Omental fat pad (tissue), 4 donors: ENCODE data around the gene ZNF277. TPM values are rescaled to one million over a fixed set of nuclear protein-coding genes. Genes with fewer than 3 reads are reported as not detected.
A peak's percentile ranks its signal among the peaks of the same experiment; 100 is the strongest.
"Not testable (repeated sequence)": the region's sequence is repeated elsewhere in the genome, so short reads cannot be mapped to it uniquely, and the experiment has no call there.

Experiments
- ATAC-seq: fragments of 150-250 bp; one replicate; pipeline ENCODE4 v1.9.1; 2016; ENCODE audit warnings: mild to moderate bottlenecking, moderate library complexity; ENCODE audit not compliant: low FRiP score
- DNase-seq: peaks from one replicate; pipeline ENCODE4 v3.0.0-alpha.2; 2019; ENCODE audit warnings: low spot score
- total RNA-seq, 4 donors: library from RNA; depleted of rRNA; stranded (reverse); fragments of >200 nt; gene quantifications; one replicate each; pipeline ENCODE4 v1.1.0, GENCODE V29; 2016
- TF ChIP-seq, protein P1 (sequence below), 3 donors: fragments of 450-650 bp; IDR thresholded peaks; one replicate each; pipeline ENCODE4 v1.5.1; 2016 to 2017; ENCODE audit warnings: antibody characterized with exemption in 3 of 3, mild to moderate bottlenecking in 3 of 3, moderate library complexity in 2 of 3

Gene ZNF277
- total RNA-seq, 4 donors from 2014 or later: 15.9 to 24.9 (median 19.3) TPM

DNA sequence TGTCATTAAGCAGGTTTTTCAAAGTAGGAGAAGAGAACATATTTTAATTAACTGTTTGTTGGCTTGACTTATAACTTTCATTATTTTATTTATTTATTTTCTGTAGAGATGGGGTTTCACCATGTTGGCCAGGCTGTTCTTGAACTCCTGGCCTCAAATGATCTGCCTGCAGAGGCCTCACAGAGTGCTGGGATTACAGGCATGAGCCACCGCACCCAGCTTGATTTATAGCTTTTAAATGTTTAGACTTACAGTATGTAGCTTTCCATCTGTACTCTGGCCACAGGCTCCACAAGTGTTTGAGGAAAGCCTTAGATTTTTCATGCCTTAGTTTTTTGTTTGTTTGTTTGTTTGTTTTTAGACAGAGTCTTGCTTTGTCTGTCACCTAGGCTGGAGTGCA lies 171.1 kb downstream of the ZNF277 start:
- DNase-seq: no peak
- no peak for ATAC-seq
- TF ChIP-seq, protein P1, sequence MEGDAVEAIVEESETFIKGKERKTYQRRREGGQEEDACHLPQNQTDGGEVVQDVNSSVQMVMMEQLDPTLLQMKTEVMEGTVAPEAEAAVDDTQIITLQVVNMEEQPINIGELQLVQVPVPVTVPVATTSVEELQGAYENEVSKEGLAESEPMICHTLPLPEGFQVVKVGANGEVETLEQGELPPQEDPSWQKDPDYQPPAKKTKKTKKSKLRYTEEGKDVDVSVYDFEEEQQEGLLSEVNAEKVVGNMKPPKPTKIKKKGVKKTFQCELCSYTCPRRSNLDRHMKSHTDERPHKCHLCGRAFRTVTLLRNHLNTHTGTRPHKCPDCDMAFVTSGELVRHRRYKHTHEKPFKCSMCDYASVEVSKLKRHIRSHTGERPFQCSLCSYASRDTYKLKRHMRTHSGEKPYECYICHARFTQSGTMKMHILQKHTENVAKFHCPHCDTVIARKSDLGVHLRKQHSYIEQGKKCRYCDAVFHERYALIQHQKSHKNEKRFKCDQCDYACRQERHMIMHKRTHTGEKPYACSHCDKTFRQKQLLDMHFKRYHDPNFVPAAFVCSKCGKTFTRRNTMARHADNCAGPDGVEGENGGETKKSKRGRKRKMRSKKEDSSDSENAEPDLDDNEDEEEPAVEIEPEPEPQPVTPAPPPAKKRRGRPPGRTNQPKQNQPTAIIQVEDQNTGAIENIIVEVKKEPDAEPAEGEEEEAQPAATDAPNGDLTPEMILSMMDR (IDR thresholded peaks at IDR 0.05): no peak

DNA sequence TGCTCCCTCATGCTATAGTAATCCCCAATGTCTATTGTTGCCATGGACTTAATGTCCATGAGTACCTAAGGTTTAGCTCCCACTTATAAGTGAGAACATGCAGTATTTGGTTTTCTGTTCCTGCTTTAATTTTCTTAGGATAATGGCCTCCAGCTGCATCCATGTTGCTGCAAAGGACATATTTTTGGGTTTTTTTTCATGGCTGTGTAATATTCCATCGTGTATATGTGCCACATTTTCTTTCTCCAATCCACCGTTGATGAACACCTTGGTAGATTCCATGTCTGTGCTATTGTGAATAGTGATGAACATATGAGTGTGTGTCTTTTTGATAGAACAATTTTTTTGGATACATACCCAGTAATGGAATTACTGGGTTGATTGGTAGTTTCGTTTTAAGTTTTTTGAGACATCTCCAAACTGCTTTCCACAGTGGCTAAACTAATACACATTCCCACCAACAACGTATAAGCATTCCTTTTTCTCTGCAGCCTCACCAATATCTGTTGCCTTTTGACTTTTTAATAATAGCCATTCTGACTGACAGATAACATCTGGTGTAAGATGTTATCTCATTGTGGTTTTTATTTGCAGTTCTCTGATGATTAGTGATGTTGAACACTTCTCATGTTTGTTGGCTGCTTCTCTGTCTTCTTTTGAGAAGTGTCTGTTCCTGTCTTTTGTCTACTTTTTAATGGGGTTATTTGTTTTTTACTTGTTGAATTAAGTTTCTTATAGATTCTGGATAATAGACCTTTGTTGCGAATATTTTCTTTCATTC lies 175.0 kb downstream of the ZNF277 start:
- ATAC-seq (no peak), DNase-seq (no peak)
- TF ChIP-seq, protein P1 (IDR thresholded peaks at IDR 0.05): no peak

DNA sequence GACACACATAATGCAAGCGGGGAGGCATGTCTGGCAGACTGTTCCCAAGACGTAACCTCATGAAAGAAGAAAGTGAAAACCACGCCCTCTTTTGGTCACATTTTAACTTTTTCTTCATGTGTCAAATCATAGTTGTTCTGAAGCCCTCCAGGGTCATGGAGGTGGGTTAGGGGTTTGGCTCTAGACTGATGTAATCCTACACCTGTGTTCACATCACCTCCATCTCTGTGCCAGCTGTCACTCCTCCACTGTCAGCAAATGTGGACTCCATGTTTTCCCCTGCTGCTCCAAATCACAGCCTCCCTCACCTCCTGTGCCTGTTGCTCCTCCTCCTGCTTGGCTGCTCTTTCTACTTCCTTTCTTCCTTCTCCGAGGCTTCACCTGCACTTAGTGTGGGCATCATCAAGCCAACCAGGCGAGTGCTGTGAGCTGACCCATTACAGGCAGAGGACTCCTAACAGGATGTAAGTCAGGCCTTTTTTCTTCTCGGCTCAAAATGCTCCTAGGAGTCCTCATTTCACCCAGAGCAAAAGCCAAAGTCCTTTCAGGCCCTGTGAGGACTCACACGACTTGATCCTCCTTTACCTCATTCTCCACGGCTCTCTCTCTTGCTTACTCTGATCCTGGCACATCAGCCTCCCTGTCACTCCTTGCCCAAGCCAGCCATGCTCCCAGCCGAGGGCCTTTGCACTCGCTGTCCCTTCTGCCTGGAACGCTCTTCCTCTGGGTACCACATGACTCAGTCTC lies 177.3 kb downstream of the ZNF277 start:
- TF ChIP-seq, protein P1 (IDR thresholded peaks at IDR 0.05): no peak
- ATAC-seq (no peak), DNase-seq (no peak)

DNA sequence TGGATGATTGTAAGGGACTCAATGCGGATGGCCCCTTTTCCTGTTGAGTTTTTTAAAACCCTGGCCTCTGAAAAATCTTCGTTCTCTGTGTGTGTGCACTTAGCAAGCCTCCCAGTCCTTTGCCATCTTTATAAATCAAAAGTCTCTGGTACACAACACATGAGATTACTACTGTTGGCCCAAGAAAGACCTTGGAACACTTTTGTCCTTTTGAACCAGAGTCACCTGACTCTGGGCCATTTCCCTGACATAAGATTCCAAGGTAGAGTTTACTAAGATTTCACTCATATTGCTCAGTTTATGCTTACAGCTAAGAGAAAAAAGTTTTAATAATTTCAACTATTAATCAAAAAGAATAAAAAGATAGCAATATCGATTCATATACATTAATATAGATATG lies 179.0 kb downstream of the ZNF277 start:
- DNase-seq (no peak), ATAC-seq (no peak)
- TF ChIP-seq, protein P1 (IDR thresholded peaks at IDR 0.05): no peak

DNA sequence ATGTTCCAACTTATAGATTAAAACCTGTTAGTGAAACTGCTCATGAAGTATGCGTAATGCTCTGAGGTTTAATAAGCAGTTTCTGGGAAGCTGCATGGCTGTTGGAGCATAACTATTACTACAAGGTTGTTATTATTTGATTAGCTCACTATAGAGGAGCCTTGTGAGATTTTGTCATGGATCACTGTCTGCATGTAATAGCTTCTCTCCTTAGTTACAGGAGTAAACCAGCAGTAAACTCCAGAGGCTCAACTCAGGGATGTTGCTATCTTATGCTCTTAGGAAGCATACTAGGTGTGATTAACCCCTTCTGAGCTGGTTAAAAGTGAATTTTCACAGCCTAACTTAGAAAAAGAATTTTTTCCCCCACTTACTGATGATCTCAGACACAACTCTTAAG lies 180.1 kb downstream of the ZNF277 start:
- TF ChIP-seq, protein P1 (IDR thresholded peaks at IDR 0.05): no peak
- ATAC-seq: no peak
- no peak for DNase-seq

DNA sequence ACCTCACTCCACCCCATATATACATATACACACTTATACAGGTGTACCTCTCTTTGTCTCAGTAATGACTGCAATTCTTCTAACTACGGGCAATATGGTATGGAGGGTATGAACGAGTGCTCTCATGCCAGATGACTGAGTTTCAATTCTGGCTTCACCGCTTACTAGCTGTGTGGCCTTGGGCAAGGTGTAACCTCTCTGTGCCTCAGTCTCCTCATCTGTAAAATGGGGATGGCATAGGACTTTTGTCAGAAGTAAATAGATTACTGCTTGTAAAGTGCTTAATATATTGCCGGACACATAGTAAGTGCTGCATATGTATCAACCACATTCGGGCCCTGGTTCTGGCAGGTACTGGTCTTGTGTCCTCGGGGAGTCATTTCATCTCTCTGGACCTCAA lies 183.7 kb downstream of the ZNF277 start:
- ATAC-seq: no peak
- no peak for DNase-seq
- TF ChIP-seq, protein P1 (IDR thresholded peaks at IDR 0.05): no peak

DNA sequence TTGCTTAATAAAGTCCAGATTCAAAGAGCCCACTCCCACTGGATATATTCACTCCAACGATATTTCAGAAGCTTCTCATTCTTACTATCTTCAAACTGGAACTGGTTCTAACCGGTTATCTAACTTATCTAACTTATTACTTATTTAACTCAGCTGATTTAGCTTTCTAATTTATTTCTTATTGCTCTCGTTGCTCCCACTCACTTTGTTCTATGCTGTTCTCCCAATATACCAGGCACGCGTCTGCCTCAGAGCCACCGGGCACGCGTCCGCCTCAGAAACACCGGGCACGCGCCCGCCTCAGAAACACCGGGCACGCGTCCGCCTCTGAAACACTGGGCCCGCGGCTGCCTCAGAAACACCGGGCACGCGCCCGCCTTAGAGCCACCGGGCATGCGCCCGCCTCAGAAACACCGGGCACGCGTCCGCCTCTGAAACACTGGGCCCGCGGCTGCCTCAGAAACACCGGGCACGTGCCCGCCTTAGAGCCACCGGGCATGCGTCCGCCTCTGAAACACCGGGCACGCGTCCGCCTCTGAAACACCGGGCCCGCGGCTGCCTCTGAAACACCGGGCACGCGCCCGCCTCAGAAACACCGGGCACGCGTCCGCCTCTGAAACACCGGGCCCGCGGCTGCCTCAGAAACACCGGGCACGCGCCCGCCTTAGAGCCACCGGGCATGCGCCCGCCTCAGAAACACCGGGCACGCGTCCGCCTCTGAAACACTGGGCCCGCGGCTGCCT lies 184.8 kb downstream of the ZNF277 start:
- ATAC-seq: peak; percentile 66
- DNase-seq: not testable (repeated sequence)

DNA sequence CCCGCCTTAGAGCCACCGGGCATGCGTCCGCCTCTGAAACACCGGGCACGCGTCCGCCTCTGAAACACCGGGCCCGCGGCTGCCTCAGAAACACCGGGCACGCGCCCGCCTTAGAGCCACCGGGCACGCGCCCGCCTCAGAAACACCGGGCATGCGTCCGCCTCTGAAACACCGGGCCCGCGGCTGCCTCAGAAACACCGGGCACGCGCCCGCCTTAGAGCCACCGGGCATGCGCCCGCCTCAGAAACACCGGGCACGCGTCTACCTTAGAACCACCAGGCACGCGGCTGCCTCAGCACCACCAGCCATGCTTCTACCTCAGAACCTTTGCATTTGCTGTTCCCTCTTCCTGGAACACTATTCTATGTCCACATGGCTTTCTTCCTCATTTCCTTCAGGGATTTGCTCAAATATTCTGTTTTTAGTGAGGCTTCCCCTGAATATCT lies 185.4 kb downstream of the ZNF277 start:
- ATAC-seq (peak; percentile 71), DNase-seq (peak; percentile 31)
